Midbrain (tissue), 1 donor: ENCODE results near the gene CACNB2.
A peak's percentile ranks its signal among the peaks of the same experiment; 100 is the strongest.
"Not testable (repeated sequence)": the region's sequence is repeated elsewhere in the genome, so short reads cannot be mapped to it uniquely, and the experiment has no call there.

Experiments
- DNase-seq: peaks from one replicate; lab custom pipeline; 2025; lab: John Stamatoyannopoulos, UW

CACNB2 gene

DNA sequence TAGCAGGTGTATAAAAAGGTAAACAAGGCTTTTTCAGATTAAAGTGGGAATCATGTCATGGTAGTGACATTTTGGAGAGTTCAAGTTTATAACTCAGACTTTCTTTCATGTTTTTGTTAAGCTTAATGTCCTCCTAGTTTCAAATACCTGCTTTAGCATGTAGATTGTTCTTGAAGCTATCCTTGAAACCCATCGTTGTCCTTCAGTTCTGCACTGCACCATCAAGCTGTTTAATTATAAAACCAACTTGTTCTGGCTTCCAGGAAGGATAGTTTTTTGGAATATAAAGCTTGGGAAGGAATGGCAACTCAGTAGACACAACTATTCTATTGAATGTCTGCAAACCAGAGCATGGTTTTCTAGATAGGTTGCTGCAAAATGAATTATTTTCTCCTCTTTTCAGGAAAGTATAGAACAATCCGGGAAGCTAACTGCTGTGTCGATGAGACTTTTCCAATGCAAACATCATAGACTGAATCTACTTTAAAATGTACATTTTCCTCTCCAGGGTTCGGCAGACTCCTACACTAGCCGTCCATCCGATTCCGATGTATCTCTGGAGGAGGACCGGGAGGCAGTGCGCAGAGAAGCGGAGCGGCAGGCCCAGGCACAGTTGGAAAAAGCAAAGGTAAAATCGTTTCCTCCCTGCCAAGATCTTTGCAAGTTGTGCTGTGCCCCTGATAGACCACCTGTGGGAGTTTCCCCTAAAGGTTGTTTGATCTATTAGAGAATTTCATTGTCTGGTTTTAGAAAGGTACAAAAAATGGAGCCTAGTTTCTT lies 261.4 kb downstream of the CACNB2 start:
- no peak for DNase-seq

DNA sequence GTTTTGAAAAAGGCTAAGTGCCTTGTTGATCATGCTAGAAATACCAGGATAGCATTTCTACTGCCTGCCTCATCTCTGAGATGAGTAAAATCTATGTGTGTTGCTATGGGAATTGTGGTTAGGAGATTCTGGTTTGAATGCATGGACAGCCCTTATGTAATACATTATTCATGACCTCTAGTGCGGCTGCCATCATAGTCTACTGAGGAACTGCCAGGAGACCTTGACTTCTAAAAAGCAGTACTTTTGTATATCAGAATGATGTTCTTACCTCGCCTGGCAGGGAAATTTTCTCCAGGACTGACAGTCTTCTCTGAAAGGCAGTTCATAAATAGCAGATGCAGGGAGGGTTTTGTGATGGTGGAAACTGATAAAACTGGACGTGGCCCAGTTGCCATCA lies 262.6 kb downstream of the CACNB2 start:
- DNase-seq = no peak

DNA sequence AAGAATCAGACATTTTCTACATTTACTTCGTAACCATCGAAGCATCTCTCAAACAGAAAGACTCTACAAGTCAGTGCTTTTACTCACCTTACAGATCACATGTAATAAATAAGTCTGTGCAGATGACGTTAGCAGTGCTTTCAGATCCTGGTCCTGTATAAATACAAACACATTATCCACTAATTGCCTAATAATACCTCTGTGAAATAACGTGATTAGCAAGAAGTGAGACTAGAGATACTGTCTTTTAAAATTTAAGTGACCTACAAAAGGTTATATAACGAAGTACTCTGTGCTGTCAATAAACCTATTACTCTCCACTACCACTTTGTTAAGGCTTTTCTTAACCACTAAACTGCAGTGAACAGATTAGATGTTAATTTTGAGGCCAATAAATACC lies 264.3 kb downstream of the CACNB2 start:
- DNase-seq = no peak

DNA sequence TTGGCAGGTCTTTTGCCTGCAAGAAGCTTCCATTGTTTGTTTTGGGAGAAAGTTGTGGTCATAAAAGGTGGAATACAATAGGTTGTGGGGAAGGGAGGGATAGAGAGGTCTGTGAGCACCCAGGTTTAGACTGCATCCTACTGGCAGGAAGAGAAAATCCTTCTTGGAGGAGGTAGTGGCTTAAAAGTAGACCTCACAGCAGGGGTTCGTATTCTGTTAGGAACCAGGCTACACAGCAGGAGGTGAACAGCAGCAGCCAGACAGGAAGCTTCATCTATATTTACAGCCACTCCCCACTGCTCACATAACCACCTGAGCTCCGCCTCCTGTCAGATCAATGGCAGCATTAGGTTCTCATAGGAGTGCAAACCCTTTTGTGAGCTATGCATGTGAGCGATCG lies 265.9 kb downstream of the CACNB2 start:
- no peak for DNase-seq

DNA sequence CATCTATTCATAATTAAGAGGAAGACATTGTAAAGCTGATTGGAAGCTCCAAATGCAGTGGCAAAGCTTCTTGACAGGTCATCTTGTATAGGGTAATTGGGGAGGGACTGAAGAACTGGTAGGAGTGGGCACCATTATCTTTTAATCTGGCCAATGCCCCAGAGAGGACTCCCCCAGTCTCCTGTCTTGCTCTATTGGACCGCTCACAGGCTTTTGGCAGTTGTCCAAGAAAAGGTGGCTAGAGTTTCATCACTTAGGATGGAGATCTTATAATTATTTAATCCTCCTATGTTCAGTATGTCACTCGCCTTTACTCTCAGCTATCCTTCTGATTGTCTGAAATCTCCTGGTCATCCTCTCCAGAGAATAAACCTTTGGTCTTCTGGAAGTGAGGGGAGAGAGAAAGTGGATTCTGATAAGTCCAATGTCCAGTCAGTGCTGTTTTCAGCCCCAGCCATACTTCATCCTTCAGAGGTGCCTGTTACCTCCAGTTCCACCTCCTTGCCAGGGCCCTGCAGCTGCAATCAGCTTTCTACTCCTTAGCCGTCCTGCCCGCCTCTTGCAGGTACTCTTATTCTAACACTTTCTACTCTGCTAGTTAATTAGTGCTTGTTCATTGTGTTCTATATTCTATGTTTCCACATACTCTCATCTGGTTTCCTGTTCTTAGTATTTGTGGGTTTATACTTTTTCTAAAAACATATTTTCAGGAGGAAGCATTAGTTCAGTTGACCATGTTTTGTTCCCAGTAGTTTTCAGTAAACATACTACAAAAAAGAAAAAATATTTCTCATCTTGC lies 269.6 kb downstream of the CACNB2 start:
- DNase-seq = no peak

DNA sequence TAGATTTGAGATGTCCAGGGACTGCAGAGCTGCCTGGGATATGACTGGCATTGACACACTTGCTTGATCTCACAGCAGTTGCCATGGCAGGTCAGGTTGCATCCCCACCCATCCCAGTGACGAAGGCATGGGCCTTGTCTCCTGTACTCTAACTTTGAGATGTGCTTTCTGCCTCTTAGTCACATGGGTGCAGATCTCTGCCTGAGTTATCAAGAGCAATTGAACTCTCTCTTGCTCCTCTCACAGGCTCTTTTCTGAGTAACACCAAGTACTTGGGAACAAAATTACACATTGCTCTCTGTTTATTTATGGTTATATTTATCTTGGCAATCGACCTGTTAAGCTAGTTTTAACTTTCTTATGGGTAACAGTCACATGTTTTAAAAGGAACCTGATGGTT lies 273.8 kb downstream of the CACNB2 start:
- DNase-seq = no peak

DNA sequence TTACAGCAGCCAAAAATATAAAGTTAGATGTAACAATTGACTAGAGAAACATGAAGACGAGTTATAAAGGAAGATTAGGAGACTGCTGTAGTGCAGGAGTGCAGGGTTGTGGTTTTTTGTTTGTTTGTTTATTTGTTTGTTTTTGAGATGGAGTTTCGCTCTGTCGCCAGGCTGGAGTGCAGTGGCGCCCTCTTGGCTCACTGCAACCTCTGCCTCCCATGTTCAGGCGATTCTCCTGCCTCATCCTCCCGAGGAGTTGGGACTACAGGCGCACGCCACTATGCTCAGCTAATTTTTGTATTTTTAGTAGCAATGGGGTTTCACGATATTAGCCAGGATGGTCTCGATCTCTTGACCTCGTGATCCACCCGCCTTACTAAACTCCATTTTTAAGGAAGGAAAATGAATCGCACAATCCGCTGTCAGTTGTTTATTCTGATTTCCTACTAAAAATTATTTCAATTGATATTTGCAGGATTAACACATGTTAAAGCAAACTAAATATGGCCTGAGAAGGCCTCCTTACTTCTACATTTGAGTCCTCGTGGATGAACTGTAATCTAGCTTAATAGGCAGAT lies 277.8 kb downstream of the CACNB2 start:
- DNase-seq = no peak

DNA sequence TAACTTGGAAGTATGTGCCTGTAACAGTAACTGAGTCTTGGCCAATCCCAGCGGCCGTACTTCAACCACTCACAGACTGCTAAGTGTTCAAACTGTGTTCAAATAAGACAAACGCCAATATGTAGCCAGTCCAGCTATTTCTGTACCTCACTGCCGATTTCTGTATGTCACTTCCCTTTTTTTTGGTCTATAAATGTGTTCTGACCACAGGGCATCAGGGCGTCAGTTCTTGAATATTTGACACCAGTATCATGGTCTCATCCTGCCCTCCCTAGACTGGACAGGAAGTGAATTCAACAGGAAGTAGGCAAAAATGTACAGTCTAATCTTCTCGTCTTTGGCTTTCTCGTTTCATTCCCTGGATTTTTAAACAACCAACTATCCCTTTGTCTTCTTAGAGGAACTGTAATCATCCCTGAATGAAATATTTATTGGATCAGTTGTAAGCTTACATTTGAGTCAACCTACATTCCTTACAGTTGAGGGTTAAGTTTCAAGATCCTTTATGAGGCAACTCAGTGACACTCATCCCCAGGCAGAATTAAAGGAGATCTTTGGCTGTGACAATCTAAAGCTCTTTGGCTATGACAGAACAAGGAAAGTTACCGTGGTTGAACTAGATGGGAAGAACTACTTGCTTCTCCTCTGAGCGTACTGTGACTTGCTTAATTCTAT lies 278.5 kb downstream of the CACNB2 start:
- DNase-seq = peak; percentile 6

DNA sequence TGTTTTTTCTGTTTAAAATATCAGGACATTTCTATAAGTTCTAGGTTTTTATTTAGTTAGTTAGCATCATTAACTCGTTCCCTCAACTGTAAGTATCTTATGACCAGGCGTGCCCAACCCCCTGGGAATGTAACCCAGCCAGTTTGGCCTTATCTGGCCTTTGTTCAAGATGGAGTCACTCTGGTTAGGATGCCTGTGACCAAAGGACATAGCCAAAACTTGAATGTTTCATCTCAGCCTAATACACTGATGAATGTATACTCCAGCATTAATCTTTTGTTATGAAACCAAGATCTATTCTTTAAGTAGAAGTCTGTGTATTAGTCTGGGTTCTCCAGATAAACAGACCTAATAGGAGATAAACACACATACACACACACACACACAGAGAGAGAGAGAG lies 279.7 kb downstream of the CACNB2 start:
- no peak for DNase-seq

DNA sequence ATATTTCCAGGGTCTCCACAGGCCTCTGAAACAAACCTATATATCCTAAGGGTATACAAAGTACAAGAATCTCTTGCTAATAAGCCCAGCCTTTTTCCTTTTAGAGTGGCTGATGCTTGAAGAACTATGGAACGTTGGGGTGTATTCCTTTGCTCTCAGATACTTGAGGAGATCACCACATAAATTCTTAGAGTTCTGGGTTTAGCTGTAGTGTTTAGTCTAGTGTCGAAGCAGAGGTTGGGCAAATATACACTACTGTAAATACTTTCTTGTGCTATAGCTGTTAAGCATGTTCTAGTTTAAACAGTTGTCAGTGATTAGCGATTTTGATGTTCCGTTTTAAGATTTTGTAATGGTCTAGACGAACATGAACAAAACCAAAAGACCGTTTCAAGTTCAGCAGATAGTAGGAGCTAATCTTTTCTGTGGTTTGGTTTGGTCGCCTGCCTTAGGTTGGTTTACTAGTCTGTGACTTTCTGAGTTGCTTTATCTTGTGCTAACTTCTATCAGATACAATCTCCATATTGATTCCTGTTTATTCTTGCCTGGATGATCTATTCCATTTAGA lies 281.6 kb downstream of the CACNB2 start:
- no peak for DNase-seq

DNA sequence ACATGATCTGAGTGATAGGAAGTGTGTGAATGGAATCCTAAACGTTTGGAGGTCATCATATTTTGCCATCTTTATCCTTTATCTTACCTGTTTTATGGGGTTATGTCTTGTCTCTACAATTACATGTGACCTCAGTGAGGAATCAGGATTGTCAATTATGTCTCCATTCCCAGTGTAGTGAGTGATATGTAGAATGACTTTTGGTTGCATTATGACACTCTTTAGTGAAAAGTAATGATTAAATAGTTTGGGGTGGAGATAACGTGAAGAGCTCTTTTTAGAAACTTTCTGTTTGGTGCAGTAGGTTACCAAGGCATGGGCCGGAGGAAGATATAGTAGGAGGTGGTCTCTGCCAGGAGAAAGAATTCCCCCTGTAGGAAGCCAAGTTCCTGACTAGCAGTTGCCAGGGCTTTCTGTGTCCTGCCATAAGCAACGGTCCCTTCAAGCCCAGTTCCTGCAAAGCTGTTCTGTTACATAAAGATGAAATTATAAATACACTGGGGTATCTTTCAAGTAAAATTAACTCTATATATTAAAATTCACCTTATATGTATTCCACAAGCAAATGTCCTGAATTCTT lies 282.9 kb downstream of the CACNB2 start:
- DNase-seq = no peak

DNA sequence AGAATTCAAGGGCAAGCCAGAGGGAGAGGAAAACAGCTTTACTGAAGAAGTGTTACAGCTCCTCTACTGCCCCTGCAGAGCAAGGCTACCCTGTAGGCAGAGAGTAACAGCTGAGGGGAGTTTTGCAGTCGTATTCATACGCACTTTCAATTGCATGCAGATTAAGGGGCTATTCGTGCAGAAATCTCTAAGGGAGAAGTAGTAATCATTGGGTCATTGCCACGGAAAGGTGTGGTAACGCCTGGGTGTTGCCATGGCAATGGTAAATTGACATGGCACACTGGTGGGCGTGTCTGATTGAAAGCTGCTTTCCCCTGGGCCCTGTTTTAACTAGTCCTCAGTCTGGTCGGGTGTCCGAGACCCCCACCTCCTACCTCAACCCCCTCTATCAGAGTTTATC lies 284.0 kb downstream of the CACNB2 start:
- no peak for DNase-seq

DNA sequence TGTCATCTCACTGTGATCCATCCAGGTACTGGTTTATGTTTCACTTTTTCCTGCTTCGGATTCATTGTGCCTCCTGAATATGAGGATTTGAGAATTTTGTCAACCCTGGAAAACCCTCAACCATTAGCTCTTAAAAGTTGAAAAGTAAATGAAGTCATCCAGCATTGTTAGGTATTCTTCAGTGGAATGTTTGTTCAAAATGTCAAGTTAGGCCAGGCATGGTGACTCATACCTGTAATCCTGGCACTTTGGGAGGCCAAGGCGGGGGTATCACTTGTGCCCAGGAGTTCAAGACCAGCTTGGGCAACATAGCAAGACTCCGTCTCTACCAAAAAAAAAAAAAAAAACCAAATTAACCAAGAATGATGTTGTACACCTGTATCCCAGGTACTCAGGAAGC lies 289.1 kb downstream of the CACNB2 start:
- no peak for DNase-seq

DNA sequence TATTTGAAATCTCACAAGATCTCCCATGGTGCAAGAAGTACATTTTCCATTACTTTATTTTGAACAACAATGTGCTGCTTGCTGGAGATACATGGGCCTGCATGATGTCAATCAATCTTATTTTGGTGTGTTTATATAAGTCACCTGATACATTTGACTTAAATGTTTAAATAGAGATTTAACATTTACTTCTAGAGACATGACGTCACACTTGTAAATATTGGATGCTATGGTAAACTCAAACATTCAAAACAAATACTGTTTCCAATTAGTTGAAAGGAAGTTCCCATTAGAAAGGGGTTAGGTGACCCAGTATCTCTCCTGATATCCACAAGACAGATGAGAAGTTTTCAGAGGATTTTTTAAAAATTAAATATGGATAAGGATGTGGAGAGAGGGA lies 296.7 kb downstream of the CACNB2 start:
- no peak for DNase-seq

DNA sequence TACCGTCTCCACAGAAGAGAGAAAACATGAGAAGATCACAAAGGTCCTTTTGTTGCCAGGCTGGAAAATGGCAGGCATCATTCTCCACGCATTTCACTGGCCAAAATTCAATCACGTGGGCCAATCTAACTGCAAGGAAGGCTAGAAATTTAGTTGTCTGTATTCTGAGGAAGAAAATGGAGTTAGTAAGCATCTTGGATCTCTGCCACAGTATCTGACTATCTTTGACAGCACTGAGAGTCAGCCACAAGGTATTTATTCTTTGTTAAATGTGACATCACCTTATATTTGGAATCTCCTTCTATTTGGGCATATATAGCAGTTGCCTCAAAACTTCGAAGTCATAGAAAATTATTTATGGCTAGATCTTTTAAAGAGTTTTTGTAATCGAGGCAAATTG lies 297.3 kb downstream of the CACNB2 start:
- DNase-seq = no peak

DNA sequence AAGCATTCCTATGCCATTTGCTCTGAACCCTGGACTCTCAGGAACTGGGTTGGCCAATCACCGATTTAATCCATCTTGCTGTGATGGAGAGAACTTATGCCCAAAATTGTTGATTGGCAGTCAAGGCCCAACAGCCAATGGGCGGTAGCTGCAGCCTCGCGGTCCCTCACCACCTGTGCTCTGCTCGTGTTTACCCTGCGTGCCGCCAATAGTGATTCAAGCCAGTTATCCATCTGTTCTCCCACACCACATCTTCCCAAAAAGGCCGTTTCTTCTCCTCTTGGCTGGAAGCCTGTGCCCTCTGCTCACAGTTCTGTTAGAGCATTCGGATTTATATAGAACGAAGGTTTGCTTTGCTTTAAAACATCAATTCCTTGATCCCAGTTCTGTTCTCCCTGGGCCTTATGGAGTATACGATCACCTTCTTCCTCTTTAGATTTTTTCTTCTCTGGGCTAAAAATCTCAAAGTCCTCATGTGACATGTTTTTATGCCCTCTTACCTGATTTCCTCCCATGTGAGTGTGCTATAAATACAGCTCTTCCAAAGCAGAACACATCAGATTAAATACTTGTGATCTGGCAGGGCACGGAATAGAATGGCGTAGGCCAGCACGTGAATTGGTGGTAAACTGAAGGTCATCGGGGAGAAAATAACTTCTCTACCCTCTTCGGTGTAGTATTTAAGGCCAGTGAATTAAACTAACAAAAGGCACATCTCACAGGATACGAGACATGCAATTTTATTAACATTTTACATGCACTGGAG lies 298.3 kb downstream of the CACNB2 start:
- no peak for DNase-seq

DNA sequence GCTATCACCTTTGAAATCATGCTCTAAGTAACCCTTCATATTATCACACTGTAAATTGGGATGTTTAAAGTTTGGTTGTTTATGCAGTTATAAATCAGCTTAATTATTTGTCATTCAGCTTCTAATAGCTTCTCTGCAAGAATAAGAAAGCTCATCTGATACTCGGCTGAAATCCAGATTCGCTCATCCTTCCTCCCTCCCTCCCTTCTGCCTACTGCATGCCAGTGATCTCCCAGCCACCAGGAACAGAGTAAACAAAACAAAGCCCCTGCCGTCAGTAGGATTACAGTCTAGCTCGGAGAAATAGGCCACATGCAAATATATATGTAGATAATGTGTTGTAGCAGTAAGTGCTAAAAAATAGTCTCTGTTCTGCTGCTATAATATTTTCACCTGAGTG lies 299.4 kb downstream of the CACNB2 start:
- no peak for DNase-seq

DNA sequence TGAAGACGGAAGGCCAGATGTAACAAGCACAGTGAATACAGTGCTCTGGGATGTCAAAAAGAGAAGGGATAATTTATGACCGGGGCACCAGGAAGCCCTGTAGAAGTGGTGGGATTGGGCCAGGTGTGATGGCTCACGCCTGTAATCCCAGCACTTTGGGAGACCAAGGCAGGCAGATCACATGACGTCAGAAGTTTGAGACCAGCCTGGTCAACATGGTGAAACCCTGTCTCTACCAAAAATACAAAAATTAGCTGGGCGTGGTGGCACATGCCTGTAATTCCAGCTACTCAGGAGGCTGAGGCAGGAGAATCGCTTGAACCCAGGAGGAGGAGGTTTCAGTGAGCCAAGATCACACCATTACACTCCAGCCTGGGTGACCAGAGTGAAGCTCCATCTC lies 305.4 kb downstream of the CACNB2 start:
- not testable (repeated sequence) for DNase-seq

DNA sequence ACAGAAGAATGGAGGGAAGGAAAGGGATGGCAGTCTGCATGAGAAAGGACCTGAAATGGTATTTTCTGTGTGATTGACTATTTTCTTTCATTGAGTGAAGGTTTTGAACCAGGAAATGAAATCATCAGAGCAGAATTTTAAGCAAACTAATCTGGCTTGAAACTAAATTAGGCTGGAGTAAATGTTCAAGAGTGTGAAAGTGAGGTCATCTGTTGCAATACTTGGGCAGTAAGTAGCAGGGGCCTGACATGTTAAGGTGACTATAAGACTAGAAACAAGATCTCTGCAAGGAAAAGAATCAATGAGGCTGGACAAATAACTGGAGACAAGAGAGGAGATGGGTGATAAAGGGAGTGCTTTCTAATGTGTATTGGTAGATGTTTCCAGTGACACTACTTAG lies 306.0 kb downstream of the CACNB2 start:
- no peak for DNase-seq

DNA sequence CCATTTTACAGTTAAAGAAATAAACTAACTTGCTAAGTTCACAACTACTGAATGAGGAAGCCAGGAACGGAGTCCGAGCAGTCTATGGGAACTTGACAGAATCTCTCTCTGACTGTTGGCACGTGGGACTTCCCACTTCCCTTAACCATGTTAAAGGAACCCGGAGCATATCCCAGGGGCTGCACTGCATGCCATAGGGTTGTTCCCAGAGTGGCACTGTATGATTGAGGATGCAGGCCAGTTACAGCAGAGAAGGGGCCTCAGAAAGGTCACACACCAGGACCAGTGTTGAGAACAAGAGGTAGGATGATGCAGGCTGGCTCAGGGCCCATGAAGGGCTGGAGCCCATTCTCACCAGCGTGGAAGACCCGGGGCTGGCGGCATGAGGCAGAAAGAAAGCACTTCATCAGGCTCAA lies 309.4 kb downstream of the CACNB2 start:
- no peak for DNase-seq

DNA sequence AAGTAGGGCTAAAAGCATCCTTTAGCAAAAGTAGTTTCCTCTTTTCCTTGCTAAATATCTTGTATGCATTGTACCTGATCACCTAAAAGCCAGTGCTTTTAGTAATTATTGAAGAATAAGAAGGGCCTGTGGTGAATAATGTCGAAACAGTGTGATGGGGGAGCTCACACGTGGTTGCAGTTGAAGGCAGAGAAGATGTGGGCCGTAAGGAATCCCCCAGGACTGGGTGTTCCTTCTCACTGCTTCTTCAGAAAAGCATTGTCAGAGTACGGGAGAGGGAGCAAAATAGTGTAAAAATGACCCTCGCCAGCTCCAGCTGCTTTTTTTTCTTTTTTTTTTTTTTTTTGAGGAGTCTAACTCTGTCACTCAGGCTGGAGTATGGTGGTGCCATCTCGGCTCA lies 310.1 kb downstream of the CACNB2 start:
- DNase-seq = no peak
